ENCODE results near the gene CFAP97D2.

DNA sequence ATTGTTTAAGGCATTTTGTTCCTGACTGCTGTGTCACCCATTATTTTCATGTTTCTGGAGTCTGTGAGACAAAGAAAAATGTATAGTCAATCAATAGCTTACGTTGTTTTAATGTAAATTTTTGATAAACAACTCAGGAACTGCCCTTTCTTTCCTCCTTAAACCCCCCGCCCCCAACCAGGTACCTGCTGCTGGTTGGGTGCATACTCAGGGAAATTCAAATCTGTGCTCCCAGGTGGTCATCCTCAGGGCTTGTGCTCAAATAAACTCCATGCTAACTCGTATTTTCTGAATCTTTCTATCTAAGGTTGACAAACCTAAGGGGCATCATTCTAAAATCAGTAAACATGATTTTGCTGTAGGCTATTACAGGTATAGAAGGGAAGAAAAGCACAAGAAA is 51.5 kb downstream of the CFAP97D2 start:
- TF ChIP-seq, protein P1, sequence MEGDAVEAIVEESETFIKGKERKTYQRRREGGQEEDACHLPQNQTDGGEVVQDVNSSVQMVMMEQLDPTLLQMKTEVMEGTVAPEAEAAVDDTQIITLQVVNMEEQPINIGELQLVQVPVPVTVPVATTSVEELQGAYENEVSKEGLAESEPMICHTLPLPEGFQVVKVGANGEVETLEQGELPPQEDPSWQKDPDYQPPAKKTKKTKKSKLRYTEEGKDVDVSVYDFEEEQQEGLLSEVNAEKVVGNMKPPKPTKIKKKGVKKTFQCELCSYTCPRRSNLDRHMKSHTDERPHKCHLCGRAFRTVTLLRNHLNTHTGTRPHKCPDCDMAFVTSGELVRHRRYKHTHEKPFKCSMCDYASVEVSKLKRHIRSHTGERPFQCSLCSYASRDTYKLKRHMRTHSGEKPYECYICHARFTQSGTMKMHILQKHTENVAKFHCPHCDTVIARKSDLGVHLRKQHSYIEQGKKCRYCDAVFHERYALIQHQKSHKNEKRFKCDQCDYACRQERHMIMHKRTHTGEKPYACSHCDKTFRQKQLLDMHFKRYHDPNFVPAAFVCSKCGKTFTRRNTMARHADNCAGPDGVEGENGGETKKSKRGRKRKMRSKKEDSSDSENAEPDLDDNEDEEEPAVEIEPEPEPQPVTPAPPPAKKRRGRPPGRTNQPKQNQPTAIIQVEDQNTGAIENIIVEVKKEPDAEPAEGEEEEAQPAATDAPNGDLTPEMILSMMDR (IDR thresholded peaks at IDR 0.05): no peak
- no peak for TF ChIP-seq POLR2A (IDR thresholded peaks at IDR 0.05)

Data from thyroid gland (tissue), 4 donors.